Measurements from ENCODE around the gene CD47. TPM values are rescaled to one million over a fixed set of nuclear protein-coding genes. Genes with fewer than 3 reads are reported as not detected.

The CD47 gene
- total and polyA plus RNA-seq, 2 of the 13 experiments (the other 11 are each of a cell fraction or from before 2014, with no cell fraction given), result 3.3 to 6.5 TPM

GRCh38 chr3:108133048-108133369 lies 42.2 kb upstream of the CD47 start:
- no TSS peak for BruUV-seq (replicated peaks)
- ATAC-seq, result no peak
- DNase-seq (ENCODE audit: low spot score), result no peak
- no peak overlapping the region for H3K9ac ChIP-seq (ENCODE audit: insufficient read depth, low read depth, low read length)
- intact Hi-C loops (cut with micrococcal nuclease; ENCODE audit: unreplicated experiment) (no loop called here), in situ Hi-C loops (cut with HindIII; ENCODE audit: extremely low pct_ligation_motif_present, low pct_unique_long_range_greater_than_20kb) (no loop called here)
- H3K36me3 ChIP-seq (replicated peaks in 1 of 2; ENCODE audit: control insufficient read depth in 1 of 2, insufficient read depth in 2 of 2, low read length in 2 of 2), result no peaks in the 10 kb centered on the region
- TF ChIP-seq ZNF790 (CRISPR knock-in tag; IDR thresholded peaks at IDR 0.05; ENCODE audit: borderline replicate concordance) (no peak), TCF12 (IDR thresholded peaks at IDR 0.05) (no peak), TCF12 (CRISPR knock-in tag; IDR thresholded peaks at IDR 0.05) (no peak), ETV6 (CRISPR knock-in tag; conservative IDR thresholded peaks at IDR 0.05) (no peak), ZNF710 (CRISPR knock-in tag; IDR thresholded peaks at IDR 0.05; ENCODE audit: borderline replicate concordance) (no peak)
- H4K20me1 ChIP-seq (ENCODE audit: insufficient read depth, low read length), result no peaks in the 10 kb centered on the region
- FAIRE-seq, result no peak
- H3K4me1 ChIP-seq (ENCODE audit: insufficient read depth, low read length), result no peaks in the 10 kb centered on the region
- POLR2A ChIA-PET, result no interaction called here
- no peak overlapping the region for H3K4me3 ChIP-seq (replicated peaks in 1 of 3; ENCODE audit: insufficient read depth in 1 of 3, low read depth in 2 of 3, low read length in 3 of 3)
- CTCF ChIA-PET (ENCODE audit: low intra/inter-chr PET ratio, low total read pairs), result no interaction called here
- H3K9me3 ChIP-seq (ENCODE audit: low read length), result no peaks in the 10 kb centered on the region
- H3K27ac ChIP-seq (ENCODE audit: extremely low read length, insufficient read depth, low read length), result no peak overlapping the region
- no peak overlapping the region for H3K4me2 ChIP-seq (ENCODE audit: low read depth, low read length)
- H3K79me2 ChIP-seq (ENCODE audit: insufficient read depth, low read length), result no peaks in the 10 kb centered on the region
- no peaks in the 10 kb centered on the region; a peak in 1 of 5 replicates for H3K27me3 ChIP-seq (ENCODE audit: control insufficient read depth in 1 of 2, insufficient read depth in 2 of 2, low read length in 2 of 2)
- H2AFZ ChIP-seq (ENCODE audit: low read length), result no peak overlapping the region

- ATAC-seq, result no peak
- Histone ChIP-seq H3K9me3 (ENCODE audit: low read length) (no peaks in the 10 kb centered on the region), H3K36me3 (replicated peaks in 1 of 2; ENCODE audit: control insufficient read depth in 1 of 2, insufficient read depth in 2 of 2, low read length in 2 of 2) (no peaks in the 10 kb centered on the region), H3K27me3 (ENCODE audit: control insufficient read depth in 1 of 2, insufficient read depth in 2 of 2, low read length in 2 of 2) (no peaks in the 10 kb centered on the region; a peak in 2 of 5 replicates), H3K4me2 (ENCODE audit: low read depth, low read length) (no peak overlapping the region), H3K79me2 (ENCODE audit: insufficient read depth, low read length) (no peaks in the 10 kb centered on the region), H3K27ac (ENCODE audit: extremely low read length, insufficient read depth, low read length) (no peak overlapping the region), H3K4me1 (ENCODE audit: insufficient read depth, low read length) (no peaks in the 10 kb centered on the region), H4K20me1 (ENCODE audit: insufficient read depth, low read length) (no peaks in the 10 kb centered on the region), H2AFZ (ENCODE audit: low read length) (no peak overlapping the region), H3K9ac (ENCODE audit: insufficient read depth, low read depth, low read length) (no peak overlapping the region), H3K4me3 (replicated peaks in 1 of 3; ENCODE audit: insufficient read depth in 1 of 3, low read depth in 2 of 3, low read length in 3 of 3) (no peak overlapping the region)
- in situ Hi-C loops (cut with HindIII; ENCODE audit: extremely low pct_ligation_motif_present, low pct_unique_long_range_greater_than_20kb) (no loop called here), intact Hi-C loops (cut with micrococcal nuclease; ENCODE audit: unreplicated experiment) (no loop called here)
- FAIRE-seq, result no peak
- ChIA-PET POLR2A (no interaction called here), CTCF (ENCODE audit: low intra/inter-chr PET ratio, low total read pairs) (no interaction called here)
- no peak for DNase-seq (ENCODE audit: low spot score)
- 5% methylated on average over 9 of the region's 9 CpGs for WGBS (ENCODE audit: low lambda C conversion rate)
- no TSS peak for BruUV-seq (replicated peaks)
- TF ChIP-seq MED13 (CRISPR knock-in tag; IDR thresholded peaks at IDR 0.05) (no peak), AHR (CRISPR knock-in tag; IDR thresholded peaks at IDR 0.05) (no peak), KDM4B (CRISPR knock-in tag; IDR thresholded peaks at IDR 0.05) (no peak), ZNF543 (CRISPR knock-in tag; IDR thresholded peaks at IDR 0.05) (no peak), ZNF329 (CRISPR knock-in tag; IDR thresholded peaks at IDR 0.05; ENCODE audit: low read depth) (no peak), GTF2F1 (IDR thresholded peaks at IDR 0.05; ENCODE audit: low read length) (no peak), ZHX1 (CRISPR knock-in tag; IDR thresholded peaks at IDR 0.05; ENCODE audit: low read depth) (no peak), BORCS8-MEF2B (CRISPR knock-in tag; IDR thresholded peaks at IDR 0.05) (no peak), ZNF891 (CRISPR knock-in tag; IDR thresholded peaks at IDR 0.05) (no peak), ZNF256 (CRISPR knock-in tag; conservative IDR thresholded peaks at IDR 0.05) (no peak), ZNF572 (CRISPR knock-in tag; IDR thresholded peaks at IDR 0.05) (no peak), ZNF557 (CRISPR knock-in tag; IDR thresholded peaks at IDR 0.05) (no peak)
Observed at GRCh38 chr3:108131475-108132134, 40.8 kb upstream of the CD47 start.
